ENCODE results near the gene PTPN2.

Gene PTPN2

DNA sequence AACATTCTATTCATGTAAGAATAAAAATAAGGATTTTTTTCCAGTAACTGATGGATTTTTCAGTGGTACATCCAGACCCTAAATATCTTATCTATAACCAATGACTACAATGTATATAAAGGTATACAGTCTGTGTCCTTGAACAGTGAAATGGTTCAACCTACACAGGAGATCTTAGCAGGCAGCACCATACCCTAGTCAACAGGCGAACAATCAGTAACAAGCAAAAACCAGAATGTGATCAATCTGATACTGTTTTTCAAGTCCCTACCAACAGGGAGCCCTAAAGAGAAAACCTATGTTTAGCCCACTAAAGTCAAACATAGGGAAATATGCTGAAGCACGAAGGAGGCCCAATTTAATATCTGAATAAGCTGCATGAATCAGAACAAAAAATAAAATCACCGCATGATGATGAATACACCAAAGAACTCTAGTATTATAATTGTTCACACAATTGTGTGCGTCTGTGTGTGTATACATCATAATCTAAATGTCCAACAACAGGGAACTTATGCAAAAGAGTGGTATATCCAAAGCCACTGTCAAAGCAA is 26.0 kb downstream of the PTPN2 start:
- no peak for DNase-seq (ENCODE audit: low spot score)

DNA sequence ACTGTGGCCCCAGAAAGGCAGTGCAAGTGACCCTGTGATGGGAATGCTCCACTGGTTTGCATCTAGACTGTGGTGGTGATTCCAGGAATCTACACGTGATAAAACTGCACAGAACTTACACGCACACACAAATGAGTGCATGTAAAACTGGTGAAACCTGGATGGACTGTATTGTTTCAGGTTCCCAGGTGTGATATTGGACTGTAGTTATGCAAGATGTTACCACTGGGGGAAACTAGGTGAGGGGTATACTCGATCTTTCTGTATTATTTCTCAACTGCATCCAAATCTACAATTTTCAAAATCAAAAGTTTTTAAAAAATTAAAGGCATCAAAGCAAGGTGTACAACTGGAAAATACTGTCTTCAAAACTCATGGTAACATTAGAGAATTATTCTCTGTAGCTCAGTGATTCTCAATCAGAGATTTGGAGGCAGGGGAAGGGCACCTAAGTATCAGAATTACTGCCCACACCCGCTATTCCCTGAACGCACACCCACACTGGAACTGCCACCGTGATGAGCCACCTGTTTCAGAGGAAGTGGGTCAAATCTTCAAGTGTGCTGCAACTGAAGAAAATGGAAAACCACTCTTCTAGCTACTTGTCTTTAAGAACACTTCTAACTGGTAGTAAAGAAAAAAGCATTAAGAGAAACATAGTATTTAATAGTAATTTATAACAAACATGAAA is 26.7 kb downstream of the PTPN2 start:
- peak; percentile 23 for DNase-seq (ENCODE audit: low spot score)

DNA sequence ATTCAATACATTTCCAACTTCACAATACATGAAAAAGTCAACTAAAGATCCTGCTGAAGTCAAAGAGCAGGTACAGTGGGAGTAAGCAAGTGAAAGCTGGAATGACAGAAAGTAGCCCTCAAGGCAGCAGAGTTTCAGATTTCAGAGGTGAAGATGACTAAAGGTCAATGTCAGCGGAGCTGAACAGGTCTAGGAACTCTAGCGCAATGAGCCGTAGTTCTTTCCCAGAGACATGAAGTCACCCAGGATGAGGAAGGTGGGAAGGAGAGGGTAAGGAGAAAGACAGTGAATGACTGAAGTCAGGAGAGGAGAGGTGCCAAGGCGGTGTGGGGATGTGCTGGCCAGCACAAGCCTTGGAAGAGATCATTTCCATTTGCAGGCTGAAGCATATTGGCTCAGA is 28.1 kb downstream of the PTPN2 start:
- no peak for DNase-seq (ENCODE audit: low spot score)

DNA sequence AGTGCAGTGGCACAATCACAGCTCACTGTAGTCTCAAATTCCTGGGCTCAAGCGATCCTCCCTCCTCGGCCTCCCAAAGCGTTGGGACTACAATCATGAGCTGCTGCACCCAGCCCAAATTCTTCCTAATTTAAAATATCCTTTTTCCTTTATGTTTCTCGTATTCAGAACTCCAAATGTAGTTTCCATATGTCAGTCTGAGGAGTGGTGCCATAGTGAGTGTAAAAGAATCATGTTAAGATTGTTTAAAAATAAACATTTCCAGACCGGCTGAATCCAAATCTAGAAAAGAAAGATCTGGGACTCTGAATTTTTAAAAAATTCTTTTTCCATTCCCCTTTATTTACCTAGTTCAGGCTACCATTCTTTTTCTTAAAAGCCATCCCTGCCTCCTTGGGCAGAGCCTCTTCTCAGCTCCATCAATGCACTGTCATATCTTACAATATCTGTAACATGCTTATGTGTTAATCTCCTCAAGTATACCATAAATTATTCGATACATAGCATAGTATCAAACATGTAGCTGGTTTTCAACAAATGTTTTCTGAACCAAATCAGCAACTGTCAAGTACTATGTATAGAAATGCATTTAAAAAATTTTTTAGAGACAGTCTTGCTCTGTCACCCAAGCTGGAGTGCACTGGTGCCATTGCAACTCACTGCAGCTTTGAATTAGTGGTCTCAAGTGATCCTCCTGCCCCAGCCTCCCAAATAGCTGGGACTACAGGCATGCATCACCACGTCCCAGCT is 31.3 kb downstream of the PTPN2 start:
- no peak for DNase-seq (ENCODE audit: low spot score)

DNA sequence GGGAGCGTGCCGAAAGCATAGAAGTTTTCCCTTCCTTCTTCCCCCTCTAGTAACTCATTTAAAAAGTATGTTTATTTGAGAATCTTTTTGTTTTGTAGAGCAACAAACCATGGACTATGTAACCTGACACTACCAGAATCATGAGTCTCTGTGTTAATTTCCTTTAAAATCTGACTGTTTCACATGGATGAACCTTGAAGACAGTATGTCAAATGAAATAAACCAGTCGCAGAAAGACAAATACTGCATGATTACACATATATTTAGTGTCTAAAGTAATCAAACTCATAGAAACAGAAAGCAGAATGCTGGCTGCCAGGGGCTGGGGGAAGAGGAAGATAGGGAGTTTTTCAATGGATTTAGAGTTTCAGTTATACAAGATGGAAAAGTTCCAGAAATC is 32.3 kb downstream of the PTPN2 start:
- DNase-seq (ENCODE audit: low spot score) = no peak

DNA sequence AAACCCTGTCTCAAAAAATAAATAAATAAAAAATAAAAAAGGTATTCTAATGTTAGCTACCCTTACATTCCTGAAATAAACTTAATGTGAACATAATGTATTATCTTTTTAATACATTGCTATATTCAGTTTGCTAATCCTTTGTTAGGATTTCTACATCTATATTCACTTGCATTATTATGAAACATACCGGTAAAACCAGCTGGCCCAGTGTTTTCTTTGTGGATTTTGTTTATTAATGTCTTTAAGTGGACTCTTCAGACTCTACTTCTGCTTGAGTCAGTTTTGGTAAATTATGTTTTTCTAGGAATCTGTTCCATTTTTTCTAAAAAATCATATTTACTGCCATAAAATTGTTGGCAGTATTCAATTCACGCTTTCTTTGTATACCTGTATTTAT is 34.5 kb downstream of the PTPN2 start:
- DNase-seq (ENCODE audit: low spot score) = no peak

DNA sequence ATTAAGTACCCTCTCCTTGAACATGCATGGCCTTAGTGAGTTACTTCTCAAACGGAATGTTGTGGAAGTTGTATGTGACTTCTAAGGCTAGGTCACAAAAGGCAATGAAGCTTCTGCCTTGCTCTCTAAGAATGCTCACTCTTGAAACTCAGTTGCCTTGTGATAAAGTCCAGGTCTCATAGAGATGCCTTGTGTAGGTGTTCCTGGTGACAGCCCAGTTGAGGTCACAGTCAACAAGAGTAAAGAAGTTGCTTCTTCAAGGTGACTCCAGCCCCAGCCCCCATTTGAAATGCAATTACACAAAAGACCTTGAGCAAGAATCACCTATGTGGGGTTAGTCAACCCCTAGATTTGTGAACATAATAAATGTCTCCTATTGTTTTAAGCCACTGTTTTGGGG is 35.6 kb downstream of the PTPN2 start:
- no peak for DNase-seq (ENCODE audit: low spot score)

DNA sequence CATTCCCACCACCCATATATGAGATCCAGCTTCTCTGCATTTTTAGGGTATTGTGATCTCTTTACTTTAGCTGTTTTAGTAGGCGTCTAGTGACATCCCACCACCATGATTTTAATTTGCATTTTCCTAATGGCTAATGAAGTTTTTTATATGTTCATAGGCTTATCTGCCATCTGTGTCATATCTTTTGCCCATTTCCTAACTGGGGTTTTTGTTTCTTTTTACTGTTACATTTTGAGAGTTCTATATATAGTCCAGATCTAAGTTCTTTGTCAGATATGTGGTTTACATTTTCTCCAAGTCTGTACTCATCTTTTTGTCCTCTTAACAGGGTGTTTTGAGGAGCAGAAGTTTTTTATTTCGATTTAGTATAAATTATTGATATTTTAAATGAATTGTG is 39.6 kb downstream of the PTPN2 start:
- DNase-seq (ENCODE audit: low spot score) = no peak

DNA sequence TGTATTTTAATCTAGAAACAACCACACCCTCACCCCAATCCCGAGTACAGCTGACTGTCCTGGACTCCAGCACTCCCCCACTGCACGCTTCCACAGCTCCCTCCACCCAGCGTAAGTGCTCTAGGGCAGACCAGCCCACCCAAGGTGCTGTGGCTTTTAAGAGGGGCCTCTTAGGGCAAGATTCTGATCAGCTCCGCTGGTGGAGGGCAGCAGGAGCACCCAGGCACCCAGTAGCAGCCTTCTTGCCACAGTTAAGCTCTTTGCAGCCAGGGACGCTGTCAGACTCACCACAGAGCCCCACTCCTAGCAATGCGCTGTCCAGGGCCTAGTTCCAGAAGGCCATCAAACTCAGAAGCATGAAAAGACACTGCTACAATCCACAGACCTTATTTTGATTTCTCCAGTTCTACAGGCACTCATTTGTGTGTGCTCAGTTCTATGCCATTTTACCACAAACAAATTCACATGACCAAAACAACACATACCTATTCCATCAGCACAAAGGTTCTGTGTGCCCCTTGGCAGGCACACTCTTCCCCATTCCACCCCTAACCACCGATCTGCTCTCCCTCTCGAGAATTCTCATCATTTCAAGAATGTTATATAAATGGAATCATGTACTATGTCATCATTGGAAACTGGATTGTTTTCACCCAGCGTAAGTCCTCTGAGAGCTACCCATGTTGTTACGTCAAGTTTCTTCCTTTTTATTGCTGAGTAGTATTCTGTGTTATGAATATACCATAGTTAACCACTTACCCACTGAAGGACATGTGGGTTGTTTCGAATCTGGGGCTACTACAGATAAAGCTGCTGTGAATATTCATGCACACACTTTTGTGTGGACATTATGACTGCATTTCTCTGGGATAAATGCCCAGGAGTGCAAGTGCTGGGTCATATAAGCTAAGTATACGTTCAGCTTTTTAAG is 40.4 kb downstream of the PTPN2 start:
- DNase-seq (ENCODE audit: low spot score) = no peak

DNA sequence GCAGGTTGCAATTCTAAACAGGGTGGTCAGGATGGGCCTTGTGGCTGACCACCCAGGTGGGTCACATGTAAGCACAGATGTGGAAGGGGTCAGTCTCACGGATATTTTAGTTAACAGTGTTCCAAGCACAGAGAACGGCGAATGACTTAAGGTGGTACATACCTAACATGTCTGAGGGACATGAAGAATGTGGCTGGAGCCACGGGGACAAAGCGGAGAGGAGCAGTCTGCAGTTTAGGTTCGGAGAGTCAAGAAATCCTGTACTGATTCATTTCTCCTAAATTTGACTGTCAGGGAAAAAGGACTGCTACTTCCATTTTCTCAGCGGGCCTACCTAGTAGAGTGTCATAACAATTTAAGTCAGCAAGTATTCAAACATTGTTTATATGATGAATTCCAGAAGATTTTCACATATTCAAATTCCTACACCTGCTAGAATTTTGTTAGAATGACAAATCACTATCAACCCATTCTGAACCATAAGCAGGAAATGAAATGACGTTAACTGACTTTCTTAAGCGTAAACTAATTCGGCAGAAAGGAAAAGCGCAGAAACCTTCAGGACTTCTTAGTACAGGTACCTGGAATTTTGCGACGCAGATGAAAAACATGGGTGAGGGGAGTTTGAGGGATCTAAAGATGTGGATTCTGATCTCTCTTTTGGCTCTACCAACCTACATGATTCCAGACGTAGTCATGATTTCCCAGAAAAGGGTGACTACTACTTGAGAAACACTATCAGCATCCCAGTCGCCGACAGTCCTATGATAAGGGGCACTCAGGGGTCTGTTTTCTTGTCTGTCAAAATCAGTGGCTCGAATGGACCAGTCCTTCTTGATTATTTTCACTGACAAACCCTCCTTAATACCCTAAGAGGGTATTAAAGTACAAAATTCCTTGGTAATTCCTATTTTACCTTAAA is 41.3 kb downstream of the PTPN2 start:
- no peak for DNase-seq (ENCODE audit: low spot score)

DNA sequence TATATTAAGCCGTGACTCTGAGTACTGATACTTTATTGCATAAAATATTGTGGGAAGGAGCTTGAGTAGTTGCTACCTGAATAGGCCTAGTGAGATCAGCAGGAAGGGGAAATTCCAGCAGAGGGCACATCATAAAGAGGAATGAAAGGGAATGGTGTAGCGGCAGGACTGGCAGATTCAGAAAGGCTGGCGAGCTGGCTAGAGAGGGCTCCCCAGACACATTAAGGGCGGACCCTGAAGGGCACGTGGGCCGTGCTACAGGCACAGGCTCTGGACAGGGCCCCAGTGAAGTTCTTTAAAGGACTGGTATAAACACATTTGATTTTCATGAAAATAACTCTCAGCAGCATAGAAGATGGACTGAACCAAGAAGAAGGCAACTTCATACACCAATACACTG is 43.0 kb downstream of the PTPN2 start:
- DNase-seq (ENCODE audit: low spot score) = no peak

DNA sequence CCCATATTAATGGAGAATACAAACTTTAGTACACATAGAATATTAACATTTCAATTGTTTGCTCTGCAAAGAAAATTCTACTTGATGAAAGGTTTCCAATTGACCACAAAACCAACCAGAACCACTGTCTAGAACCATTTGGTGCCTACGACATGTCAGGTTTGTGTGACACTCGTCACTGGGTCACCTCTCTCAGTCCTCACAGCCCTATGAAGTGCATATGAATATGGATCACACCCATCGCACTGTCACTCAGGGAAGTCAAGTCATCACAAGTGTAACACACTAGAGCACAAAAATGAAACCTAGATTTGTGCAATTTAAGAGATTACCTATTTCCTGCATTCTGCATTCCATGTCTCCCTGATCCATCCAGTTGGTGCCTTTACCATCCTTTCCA is 43.7 kb downstream of the PTPN2 start:
- DNase-seq (ENCODE audit: low spot score) = peak; percentile 31

DNA sequence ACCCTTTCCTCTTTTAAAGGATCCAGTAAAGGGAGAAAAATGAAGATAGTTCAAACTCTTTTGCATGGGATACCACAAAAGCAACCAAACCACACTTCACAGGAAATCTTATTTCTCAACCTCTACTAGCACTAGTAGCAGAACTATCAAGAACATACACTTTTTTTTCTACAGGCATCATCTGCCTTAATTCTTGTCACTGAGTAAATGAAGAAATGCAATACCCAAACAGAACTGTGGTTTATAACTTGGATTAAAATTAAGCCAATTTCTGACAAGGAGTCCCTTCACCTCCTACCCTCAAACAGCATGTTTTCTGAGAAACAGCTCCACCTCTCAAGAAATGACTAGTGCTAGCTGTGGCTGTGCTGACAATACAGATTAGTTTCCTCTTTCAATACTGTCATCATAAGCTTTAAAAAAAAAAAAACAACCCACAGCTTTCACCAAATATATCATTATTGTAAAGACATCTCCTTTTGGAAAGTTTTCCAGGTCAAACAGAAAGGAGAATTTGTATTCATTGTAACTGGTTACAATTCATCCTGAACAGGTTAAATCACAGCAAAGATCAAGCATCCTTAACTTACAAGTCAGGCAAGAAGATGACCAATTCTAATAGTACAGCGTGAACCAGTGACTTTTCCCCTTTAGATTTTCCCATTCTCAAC is 44.4 kb downstream of the PTPN2 start:
- DNase-seq (ENCODE audit: low spot score) = peak; percentile 87

DNA sequence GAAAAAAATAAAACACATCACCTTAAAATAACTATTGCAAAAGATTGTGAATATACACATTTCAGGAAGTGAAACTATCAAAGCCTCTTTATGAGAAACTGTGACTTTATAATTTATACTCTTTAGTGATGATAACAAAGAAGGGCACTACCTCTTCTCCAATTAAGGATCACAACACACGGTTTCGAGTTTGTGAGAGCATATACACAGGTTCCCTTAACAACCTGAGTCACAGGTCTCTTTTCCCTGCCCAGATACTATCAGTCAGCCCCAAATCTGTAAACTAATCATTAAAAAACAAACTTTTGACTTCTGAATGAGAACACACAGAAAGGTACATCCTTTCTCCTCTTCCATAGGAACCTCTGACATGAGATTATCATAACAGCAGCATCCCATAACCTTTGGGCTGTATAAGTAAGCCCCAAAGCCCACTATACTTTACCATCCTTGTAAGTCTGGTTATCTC is 44.9 kb downstream of the PTPN2 start:
- peak; percentile 76 for DNase-seq (ENCODE audit: low spot score)

DNA sequence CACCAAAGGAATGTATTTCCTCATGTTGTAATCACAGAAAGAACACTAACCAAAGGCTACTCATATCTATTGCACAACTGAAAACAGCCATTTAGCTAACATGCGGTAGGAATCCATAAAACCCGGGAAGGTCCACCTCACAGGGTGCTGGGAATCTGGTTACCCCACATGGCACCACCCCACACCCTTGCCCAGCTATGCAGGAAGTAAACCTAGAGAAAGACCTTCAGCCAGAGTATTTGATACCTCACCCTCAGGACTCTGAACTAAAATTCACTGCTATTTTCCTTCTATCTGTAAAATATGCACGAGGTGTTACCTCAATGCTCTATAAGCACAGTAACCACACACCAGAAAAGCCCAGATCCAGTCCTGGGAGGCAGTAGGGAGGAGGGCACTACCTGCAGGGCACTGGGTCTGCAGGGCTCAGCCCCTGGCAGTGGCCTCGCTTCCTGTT is 45.8 kb downstream of the PTPN2 start:
- DNase-seq (ENCODE audit: low spot score) = no peak

DNA sequence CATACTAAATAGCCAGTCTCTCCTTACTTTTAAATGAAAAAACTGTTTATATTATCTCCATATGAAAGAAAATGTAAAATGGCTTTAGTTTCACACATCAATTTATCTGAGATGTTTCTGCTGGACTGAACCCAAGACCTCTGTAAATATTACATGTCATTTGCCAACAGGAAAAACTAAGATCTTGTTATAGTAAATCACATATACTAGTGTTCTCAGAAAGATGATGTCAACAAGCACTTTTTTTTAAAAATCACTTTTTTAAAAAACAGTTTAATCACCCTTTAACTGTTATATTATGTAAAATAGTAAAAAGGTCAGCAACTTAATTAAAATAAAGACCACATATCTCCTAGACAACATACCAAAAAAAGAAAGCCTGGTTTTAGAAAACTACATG is 46.3 kb downstream of the PTPN2 start:
- peak; percentile 19 for DNase-seq (ENCODE audit: low spot score)

DNA sequence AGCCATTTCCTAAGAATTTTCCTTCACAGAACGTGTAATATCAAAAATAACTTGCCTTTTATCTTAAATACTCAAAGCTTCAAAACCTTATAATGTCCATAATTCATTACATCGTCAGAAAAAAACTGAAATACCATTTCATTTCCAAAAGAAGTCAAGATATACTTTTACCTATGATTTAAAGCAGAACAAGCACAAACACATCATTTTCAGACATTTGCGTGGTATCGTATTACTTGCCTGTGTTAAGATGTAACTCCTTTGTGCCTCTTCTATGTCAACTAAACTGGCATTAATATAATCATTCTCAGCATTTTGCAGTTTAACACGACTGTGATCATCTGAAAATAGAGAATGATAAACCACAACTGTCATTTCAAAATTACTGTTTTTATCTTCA is 47.5 kb downstream of the PTPN2 start:
- DNase-seq (ENCODE audit: low spot score) = no peak

DNA sequence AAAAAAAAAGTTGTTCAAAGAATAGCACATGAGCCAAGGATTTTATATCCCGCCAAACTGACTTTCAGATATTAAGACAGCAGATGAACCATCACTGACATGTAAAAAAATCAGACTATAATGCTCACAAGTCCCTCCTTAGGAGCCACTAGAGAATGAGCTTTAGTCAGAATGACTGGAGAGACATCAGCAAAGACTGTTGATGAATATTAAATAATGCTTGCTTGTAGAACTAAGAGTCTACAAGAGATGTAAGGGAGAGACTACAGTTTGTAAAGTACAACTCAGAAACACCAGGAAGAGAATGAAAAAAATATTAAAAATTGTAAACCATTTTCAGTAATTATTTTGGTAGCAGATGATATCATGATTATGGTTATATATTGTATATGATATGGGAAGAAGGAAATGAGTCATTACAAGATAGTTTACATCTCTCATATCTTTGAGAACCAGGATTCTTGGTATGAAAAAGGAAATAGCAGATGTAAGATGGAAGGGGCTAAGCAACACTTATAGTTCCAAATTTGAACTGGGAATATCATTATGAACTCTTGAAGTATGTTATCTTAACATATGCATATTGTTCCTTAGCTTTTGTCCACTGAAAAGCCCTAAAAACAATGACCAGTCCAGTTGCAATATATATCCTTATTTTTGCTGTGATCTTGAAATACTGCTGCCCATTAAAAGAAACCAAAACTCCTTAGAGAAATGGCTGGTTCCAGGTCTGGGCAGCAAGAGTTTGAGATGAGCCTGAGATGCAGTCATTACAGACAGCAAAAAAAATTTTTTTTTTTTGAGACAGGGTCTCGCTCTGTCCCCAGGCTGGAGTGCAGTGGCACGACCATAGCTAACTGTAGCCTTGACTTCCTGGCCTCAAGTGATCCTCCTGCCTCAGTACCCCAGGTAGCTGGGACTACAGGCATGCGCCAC is 55.7 kb downstream of the PTPN2 start:
- no peak for DNase-seq (ENCODE audit: low spot score)

DNA sequence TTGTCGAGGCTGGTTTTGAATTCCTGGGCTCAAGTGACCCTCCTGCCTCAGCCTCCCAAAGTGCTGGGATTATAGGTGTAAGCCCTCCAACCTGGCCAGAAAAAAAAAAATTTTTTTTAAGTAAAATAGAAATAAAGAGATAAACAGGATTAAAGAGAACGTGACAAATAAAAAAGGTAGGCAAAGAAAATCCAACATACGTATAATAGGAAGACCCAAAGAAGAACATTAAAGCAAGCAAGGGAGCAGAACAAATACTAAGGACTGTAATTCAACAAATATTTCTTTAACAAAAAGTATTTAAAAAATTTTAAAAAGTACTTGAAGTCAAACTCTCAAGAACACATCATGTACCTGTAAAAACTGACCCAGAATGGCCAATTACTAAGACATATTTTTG is 56.4 kb downstream of the PTPN2 start:
- no peak for DNase-seq (ENCODE audit: low spot score)

Data from CD4-positive, alpha-beta T cell treated with Interleukin-2 at 100 ng/mL for 4 hours (primary cell).